ENCODE data around the gene PTDSS2.
"Not testable (repeated sequence)": the region's sequence is repeated elsewhere in the genome, so short reads cannot be mapped to it uniquely, and the experiment has no call there.

The PTDSS2 gene

GRCh38 chr11:452203-452744 lies 2.2 kb downstream of the PTDSS2 start:
- no peak for DNase-seq

- DNase-seq = no peak
These were observed 2.9 kb downstream of the PTDSS2 start for GRCh38 chr11:452916-453527.

GRCh38 chr11:453564-453963 lies 3.5 kb downstream of the PTDSS2 start:
- no peak for DNase-seq

GRCh38 chr11:454043-454442 lies 4.0 kb downstream of the PTDSS2 start:
- no peak for DNase-seq

GRCh38 chr11:454801-455565 lies 4.9 kb downstream of the PTDSS2 start:
- DNase-seq = no peak

GRCh38 chr11:455566-456147 lies 5.6 kb downstream of the PTDSS2 start:
- DNase-seq = no peak

GRCh38 chr11:456533-456932 lies 6.5 kb downstream of the PTDSS2 start:
- DNase-seq = no peak

- DNase-seq = no peak
These were observed 7.2 kb downstream of the PTDSS2 start for GRCh38 chr11:457111-457760.

- DNase-seq = no peak
These were observed 9.6 kb downstream of the PTDSS2 start for GRCh38 chr11:459511-460220.

- DNase-seq = no peak
These were observed 10.5 kb downstream of the PTDSS2 start for GRCh38 chr11:460331-461199.

GRCh38 chr11:461626-462025 lies 11.5 kb downstream of the PTDSS2 start:
- no peak for DNase-seq

GRCh38 chr11:462107-462890 lies 12.2 kb downstream of the PTDSS2 start:
- DNase-seq = no peak

- no peak for DNase-seq
These were observed 14.2 kb downstream of the PTDSS2 start for GRCh38 chr11:464316-464715.

- DNase-seq = no peak
These were observed 15.9 kb downstream of the PTDSS2 start for GRCh38 chr11:465896-466530.

- DNase-seq = no peak
These were observed 18.0 kb downstream of the PTDSS2 start for GRCh38 chr11:468036-468435.

GRCh38 chr11:468493-468892 lies 18.4 kb downstream of the PTDSS2 start:
- no peak for DNase-seq

- DNase-seq = not testable (repeated sequence)
These were observed 19.1 kb downstream of the PTDSS2 start for GRCh38 chr11:469026-469683.

GRCh38 chr11:469684-470560 lies 19.8 kb downstream of the PTDSS2 start:
- no peak for DNase-seq
